ENCODE data around the gene RTP3. TPM values are rescaled to one million over a fixed set of nuclear protein-coding genes. Genes with fewer than 3 reads are reported as not detected.
A peak's percentile ranks its signal among the peaks of the same experiment; 100 is the strongest.

The RTP3 gene
- total RNA-seq, 1 donor from 2014 or later, result not detected

- TF ChIP-seq CTCF (IDR thresholded peaks at IDR 0.05), result no peak
- H3K4me3 Mint-ChIP-seq (ENCODE audit: unreplicated experiment), result no peak overlapping the region
- H3K27ac Mint-ChIP-seq (ENCODE audit: unreplicated experiment), result no peak overlapping the region
- H3K9me3 Mint-ChIP-seq (ENCODE audit: unreplicated experiment), result peaks cover 4% of the 10 kb centered on the region
- no peaks in the 10 kb centered on the region for H3K4me1 Mint-ChIP-seq (ENCODE audit: unreplicated experiment)
- H3K27me3 Mint-ChIP-seq (ENCODE audit: unreplicated experiment), result peaks cover 40% of the 10 kb centered on the region
- no peaks in the 10 kb centered on the region for H3K36me3 Mint-ChIP-seq (ENCODE audit: unreplicated experiment)
- DNase-seq (ENCODE audit: extremely low spot score, unreplicated experiment), result no peak
Measured at GRCh38 chr3:46462511-46462910, 35.3 kb upstream of the RTP3 start.

DNA sequence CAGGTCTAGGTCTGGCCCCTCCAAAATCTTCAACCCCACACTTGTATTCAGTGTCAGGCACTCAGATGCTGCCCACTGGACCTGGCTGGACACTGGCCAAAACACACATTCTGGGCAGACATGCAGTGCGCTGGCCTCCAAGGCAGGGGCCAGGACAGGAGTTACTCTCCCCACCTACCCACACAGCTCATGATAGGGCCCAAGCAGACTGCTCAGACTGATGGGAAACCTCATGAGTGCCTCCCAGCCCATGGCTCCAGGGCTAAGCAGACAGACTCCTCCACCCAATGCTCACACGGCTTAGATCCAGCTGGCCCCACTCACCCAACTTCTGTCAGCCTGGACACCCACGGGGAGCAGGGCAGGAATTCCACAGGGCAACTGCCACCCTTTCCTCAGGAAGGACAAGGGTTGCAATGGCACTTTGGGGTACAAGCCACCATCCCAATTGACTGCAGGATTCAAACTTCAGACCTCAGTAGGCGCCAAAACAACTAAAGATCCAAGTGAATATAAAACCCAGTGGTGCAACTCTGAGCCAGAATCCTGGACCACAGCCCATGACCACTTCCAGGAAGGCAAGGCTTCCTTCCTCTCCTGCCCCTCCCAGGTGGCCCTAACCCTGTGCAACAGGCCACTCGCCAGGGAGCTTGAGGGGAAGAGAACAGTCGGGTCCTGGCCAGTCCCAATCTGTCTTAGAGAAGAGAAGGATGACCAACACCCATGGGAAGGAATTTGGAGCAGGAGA lies 34.5 kb upstream of the RTP3 start:
- TF ChIP-seq CTCF (IDR thresholded peaks at IDR 0.05), result no peak
- peaks cover 4% of the 10 kb centered on the region for H3K9me3 Mint-ChIP-seq (ENCODE audit: unreplicated experiment)
- no peaks in the 10 kb centered on the region for H3K4me1 Mint-ChIP-seq (ENCODE audit: unreplicated experiment)
- no peak overlapping the region for H3K4me3 Mint-ChIP-seq (ENCODE audit: unreplicated experiment)
- H3K27ac Mint-ChIP-seq (ENCODE audit: unreplicated experiment), result no peak overlapping the region
- peaks cover 40% of the 10 kb centered on the region for H3K27me3 Mint-ChIP-seq (ENCODE audit: unreplicated experiment)
- peak; percentile 77 for DNase-seq (ENCODE audit: extremely low spot score, unreplicated experiment)
- H3K36me3 Mint-ChIP-seq (ENCODE audit: unreplicated experiment), result no peaks in the 10 kb centered on the region

- H3K36me3 Mint-ChIP-seq (ENCODE audit: unreplicated experiment), result no peaks in the 10 kb centered on the region
- no peak overlapping the region for H3K27ac Mint-ChIP-seq (ENCODE audit: unreplicated experiment)
- peaks cover 40% of the 10 kb centered on the region for H3K27me3 Mint-ChIP-seq (ENCODE audit: unreplicated experiment)
- peak; percentile 81 for DNase-seq (ENCODE audit: extremely low spot score, unreplicated experiment)
- TF ChIP-seq CTCF (IDR thresholded peaks at IDR 0.05), result no peak
- peaks cover 4% of the 10 kb centered on the region for H3K9me3 Mint-ChIP-seq (ENCODE audit: unreplicated experiment)
- H3K4me1 Mint-ChIP-seq (ENCODE audit: unreplicated experiment), result no peaks in the 10 kb centered on the region
- H3K4me3 Mint-ChIP-seq (ENCODE audit: unreplicated experiment), result no peak overlapping the region
Measured at GRCh38 chr3:46463868-46464241, 33.9 kb upstream of the RTP3 start.

GRCh38 chr3:46464326-46465195 lies 33.2 kb upstream of the RTP3 start, which contains the start of gene LTF:
Gene LTF (minus strand): TSS chr3:46464905. CDS start chr3:46464867, 38 bp downstream.
- Mint-ChIP-seq H3K27ac (ENCODE audit: unreplicated experiment) (no peak within 1 kb of the TSS), H3K27me3 (ENCODE audit: unreplicated experiment) (peaks cover 33% of the 10 kb centered on the region), H3K4me3 (ENCODE audit: unreplicated experiment) (no peak within 1 kb of the TSS)

More at GRCh38 chr3:46464326-46465195, 33.2 kb upstream of the RTP3 start, which contains the start of gene LTF:
- no peaks in the 10 kb centered on the region for H3K36me3 Mint-ChIP-seq (ENCODE audit: unreplicated experiment)
- no peaks in the 10 kb centered on the region for H3K4me1 Mint-ChIP-seq (ENCODE audit: unreplicated experiment)
- DNase-seq (ENCODE audit: extremely low spot score, unreplicated experiment), result peak; percentile 80
- peaks cover 4% of the 10 kb centered on the region for H3K9me3 Mint-ChIP-seq (ENCODE audit: unreplicated experiment)
- TF ChIP-seq CTCF (IDR thresholded peaks at IDR 0.05), result no peak

All from osteocyte (in vitro differentiated cells).